ENCODE data around the gene RHBDD2.
"Not testable (repeated sequence)": the region's sequence is repeated elsewhere in the genome, so short reads cannot be mapped to it uniquely, and the experiment has no call there.

RHBDD2 gene

DNA sequence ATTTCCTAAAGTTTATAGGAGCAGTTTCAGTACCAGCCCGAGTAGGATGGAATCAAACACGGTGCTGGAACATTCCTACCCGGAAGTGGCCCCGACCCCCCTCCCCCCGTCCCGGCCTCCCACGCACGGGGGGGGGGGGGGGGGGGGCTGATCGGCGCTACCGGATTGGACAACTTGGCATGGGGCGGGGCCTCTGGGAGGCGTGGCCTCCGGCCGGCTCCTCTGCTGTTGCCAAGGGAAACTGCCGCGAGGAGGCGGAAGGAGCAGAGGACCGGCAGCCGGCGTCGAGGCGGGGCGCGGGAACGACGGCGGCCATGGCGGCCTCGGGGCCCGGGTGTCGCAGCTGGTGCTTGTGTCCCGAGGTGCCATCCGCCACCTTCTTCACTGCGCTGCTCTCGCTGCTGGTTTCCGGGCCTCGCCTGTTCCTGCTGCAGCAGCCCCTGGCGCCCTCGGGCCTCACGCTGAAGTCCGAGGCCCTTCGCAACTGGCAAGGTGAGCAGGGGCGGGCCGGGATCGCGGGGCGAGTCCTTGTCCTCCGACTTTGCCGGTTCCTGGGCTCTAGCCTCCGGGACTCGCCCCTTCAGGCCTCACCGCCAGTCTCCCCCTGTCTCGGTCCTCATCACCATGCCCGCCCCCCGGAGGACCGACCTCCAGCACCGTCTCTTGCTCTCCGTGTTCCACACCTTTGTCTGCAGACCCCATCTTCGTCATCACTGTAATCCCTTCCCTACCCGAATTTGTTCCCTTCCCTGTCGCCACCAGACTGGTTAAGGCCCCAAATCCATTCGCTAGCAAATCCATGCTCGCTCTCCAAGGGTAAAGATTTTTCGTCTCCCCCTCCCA lies at the start of gene RHBDD2:
TSS of gene RHBDD2 (plus strand) at position 266 of the 843 bp plus-strand sequence. CDS start at position 315, 49 bp downstream.
- H3K27ac ChIP-seq (ENCODE audit: low read length) = peak within 1 kb of the TSS; percentile 47; the same call in 1 of the 2 replicates
- peak within 1 kb of the TSS; percentile 90 for H3K9ac ChIP-seq (ENCODE audit: low read length)
- H3K36me3 ChIP-seq (replicated peaks; ENCODE audit: insufficient read depth, low read length) = 0 out of 2 replicates have a peak, but pooled peaks cover 8% of the 10 kb centered on the region
- H2AFZ ChIP-seq (ENCODE audit: low read length) = peak within 1 kb of the TSS; percentile 90
- H3F3A ChIP-seq (ENCODE audit: insufficient read depth, low read length) = peaks cover 17% of the 10 kb centered on the region
- H3K4me1 ChIP-seq (ENCODE audit: low read length) = peaks cover 37% of the 10 kb centered on the region
- H3K9me3 ChIP-seq (replicated peaks; ENCODE audit: insufficient read depth, low read length) = no peaks in the 10 kb centered on the region
- H3K9me2 ChIP-seq (replicated peaks; ENCODE audit: insufficient read depth, low read length) = no peaks in the 10 kb centered on the region
- TF ChIP-seq EZH2 (optimal IDR thresholded peaks at IDR 0.05; ENCODE audit: low read depth, low read length) (no peak), EZH2phosphoT487 (IDR thresholded peaks at IDR 0.05; ENCODE audit: low read length) (no peak)
- TF ChIP-seq, protein P1, sequence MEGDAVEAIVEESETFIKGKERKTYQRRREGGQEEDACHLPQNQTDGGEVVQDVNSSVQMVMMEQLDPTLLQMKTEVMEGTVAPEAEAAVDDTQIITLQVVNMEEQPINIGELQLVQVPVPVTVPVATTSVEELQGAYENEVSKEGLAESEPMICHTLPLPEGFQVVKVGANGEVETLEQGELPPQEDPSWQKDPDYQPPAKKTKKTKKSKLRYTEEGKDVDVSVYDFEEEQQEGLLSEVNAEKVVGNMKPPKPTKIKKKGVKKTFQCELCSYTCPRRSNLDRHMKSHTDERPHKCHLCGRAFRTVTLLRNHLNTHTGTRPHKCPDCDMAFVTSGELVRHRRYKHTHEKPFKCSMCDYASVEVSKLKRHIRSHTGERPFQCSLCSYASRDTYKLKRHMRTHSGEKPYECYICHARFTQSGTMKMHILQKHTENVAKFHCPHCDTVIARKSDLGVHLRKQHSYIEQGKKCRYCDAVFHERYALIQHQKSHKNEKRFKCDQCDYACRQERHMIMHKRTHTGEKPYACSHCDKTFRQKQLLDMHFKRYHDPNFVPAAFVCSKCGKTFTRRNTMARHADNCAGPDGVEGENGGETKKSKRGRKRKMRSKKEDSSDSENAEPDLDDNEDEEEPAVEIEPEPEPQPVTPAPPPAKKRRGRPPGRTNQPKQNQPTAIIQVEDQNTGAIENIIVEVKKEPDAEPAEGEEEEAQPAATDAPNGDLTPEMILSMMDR (IDR thresholded peaks at IDR 0.05; ENCODE audit: low read length) = no peak
- no peaks in the 10 kb centered on the region for H3K27me3 ChIP-seq (replicated peaks; ENCODE audit: insufficient read depth, low read length)
- H3K4me2 ChIP-seq (ENCODE audit: low read depth, low read length) = peak within 1 kb of the TSS; percentile 93
- H3K79me2 ChIP-seq (ENCODE audit: low read length) = peaks cover 38% of the 10 kb centered on the region
- H3K4me3 ChIP-seq (ENCODE audit: low read length) = peak within 1 kb of the TSS; percentile 92
- peak; percentile 94 for DNase-seq
- no peaks in the 10 kb centered on the region for H4K20me1 ChIP-seq (ENCODE audit: insufficient read depth, low read length)

DNA sequence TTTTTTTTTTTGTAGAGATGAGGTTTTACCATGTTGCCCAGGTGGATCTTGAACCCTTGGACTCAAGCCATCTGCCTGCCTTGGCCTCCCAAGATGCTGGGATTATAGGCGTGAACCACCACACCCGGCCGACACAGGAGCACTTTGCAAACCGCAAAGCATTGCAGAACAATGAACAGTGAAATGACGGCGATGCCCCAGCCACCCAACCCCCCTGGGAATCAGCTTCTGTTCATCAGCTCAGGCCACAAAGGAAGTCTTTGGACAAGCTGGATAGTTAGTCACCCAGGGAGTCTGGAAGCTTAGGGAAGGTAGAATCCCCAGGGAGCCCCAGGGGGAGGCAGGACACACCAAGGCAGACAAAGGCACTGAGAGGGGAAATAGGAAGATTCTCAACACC lies 49.2 kb upstream of the RHBDD2 start:
- not testable (repeated sequence) for H3K9me2 ChIP-seq (replicated peaks; ENCODE audit: insufficient read depth, low read length); H3K4me3 ChIP-seq (ENCODE audit: low read length); H3F3A ChIP-seq (ENCODE audit: insufficient read depth, low read length); H3K9me3 ChIP-seq (replicated peaks; ENCODE audit: insufficient read depth, low read length); H4K20me1 ChIP-seq (ENCODE audit: insufficient read depth, low read length); H2AFZ ChIP-seq (ENCODE audit: low read length); H3K79me2 ChIP-seq (ENCODE audit: low read length); H3K9ac ChIP-seq (ENCODE audit: low read length); H3K27ac ChIP-seq (ENCODE audit: low read length); H3K36me3 ChIP-seq (replicated peaks; ENCODE audit: insufficient read depth, low read length); DNase-seq; H3K27me3 ChIP-seq (replicated peaks; ENCODE audit: insufficient read depth, low read length); H3K4me2 ChIP-seq (ENCODE audit: low read depth, low read length); H3K4me1 ChIP-seq (ENCODE audit: low read length)

DNA sequence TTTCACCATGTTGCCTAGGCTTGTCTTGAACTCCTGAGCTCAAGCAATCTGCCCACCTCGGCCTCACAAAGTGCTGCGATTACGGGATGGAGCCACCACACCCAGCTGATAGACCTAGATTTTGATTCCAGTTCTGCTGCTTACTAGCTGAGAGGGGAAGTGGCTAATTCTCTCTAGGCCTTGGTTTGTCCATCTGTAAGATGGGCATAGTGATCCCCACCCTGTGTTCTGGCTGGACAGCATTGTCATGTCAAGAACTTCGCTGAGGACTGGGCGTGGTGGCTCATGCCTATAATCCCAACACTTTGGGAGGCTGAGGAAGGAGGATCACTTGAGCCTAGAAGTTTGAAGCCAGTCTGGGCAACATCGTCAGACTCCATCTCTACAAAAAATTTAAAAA lies 47.9 kb upstream of the RHBDD2 start:
- Histone ChIP-seq H3K4me3 (ENCODE audit: low read length) (no peak overlapping the region), H2AFZ (ENCODE audit: low read length) (no peak overlapping the region), H3K9me2 (replicated peaks; ENCODE audit: insufficient read depth, low read length) (no peaks in the 10 kb centered on the region), H3K9me3 (replicated peaks; ENCODE audit: insufficient read depth, low read length) (no peaks in the 10 kb centered on the region), H3F3A (ENCODE audit: insufficient read depth, low read length) (no peaks in the 10 kb centered on the region), H3K27ac (ENCODE audit: low read length) (no peak overlapping the region), H3K4me2 (ENCODE audit: low read depth, low read length) (no peak overlapping the region), H3K9ac (ENCODE audit: low read length) (no peak overlapping the region), H3K79me2 (ENCODE audit: low read length) (no peaks in the 10 kb centered on the region), H3K4me1 (ENCODE audit: low read length) (no peaks in the 10 kb centered on the region), H3K36me3 (replicated peaks; ENCODE audit: insufficient read depth, low read length) (no peaks in the 10 kb centered on the region), H3K27me3 (replicated peaks; ENCODE audit: insufficient read depth, low read length) (no peaks in the 10 kb centered on the region), H4K20me1 (ENCODE audit: insufficient read depth, low read length) (no peaks in the 10 kb centered on the region)
- TF ChIP-seq, protein P1 (IDR thresholded peaks at IDR 0.05; ENCODE audit: low read length) = no peak
- TF ChIP-seq EZH2phosphoT487 (IDR thresholded peaks at IDR 0.05; ENCODE audit: low read length) = no peak
- no peak for DNase-seq

DNA sequence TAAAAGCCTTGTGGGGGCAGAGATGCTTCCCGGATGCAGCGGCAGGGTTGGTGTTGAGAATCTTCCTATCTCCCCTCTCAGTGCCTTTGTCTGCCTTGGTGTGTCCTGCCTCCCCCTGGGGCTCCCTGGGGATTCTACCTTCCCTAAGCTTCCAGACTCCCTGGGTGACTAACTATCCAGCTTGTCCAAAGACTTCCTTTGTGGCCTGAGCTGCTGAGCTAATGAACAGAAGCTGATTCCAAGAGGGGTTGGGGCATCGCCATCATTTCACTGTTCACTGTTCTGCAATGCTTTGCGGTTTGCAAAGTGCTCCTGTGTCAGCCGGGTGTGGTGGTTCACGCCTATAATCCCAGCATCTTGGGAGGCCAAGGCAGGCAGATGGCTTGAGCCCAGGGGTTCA lies 45.2 kb upstream of the RHBDD2 start:
- H3K4me1 ChIP-seq (ENCODE audit: low read length); H3K9ac ChIP-seq (ENCODE audit: low read length); H3K4me2 ChIP-seq (ENCODE audit: low read depth, low read length); H3K27me3 ChIP-seq (replicated peaks; ENCODE audit: insufficient read depth, low read length); H3K4me3 ChIP-seq (ENCODE audit: low read length); H3K79me2 ChIP-seq (ENCODE audit: low read length); DNase-seq; H3K9me2 ChIP-seq (replicated peaks; ENCODE audit: insufficient read depth, low read length); H3K9me3 ChIP-seq (replicated peaks; ENCODE audit: insufficient read depth, low read length); H3K27ac ChIP-seq (ENCODE audit: low read length); H3K36me3 ChIP-seq (replicated peaks; ENCODE audit: insufficient read depth, low read length); H4K20me1 ChIP-seq (ENCODE audit: insufficient read depth, low read length); H3F3A ChIP-seq (ENCODE audit: insufficient read depth, low read length); H2AFZ ChIP-seq (ENCODE audit: low read length): not testable (repeated sequence)

All from MM.1S (cell line).